HepG2 (cell line): ENCODE measurements around the gene RERE. TPM values are rescaled to one million over a fixed set of nuclear protein-coding genes. Genes with fewer than 3 reads are reported as not detected.

ENCODE experiments used
- AKNA ChIP-seq: sonication (generic); formaldehyde crosslinking; IDR thresholded peaks from 2 replicates; pipeline ENCODE4 v1.4.0; 2020; ENCODE audit warnings: missing genetic modification reagents, borderline replicate concordance
- GLMP ChIP-seq: sonication (generic); formaldehyde crosslinking; IDR thresholded peaks from 2 replicates; pipeline ENCODE4 v1.9.0; 2021; ENCODE audit warnings: missing genetic modification reagents, mild to moderate bottlenecking, borderline replicate concordance
- MAF1 ChIP-seq: sonication (generic); formaldehyde crosslinking; IDR thresholded peaks from 2 replicates; pipeline ENCODE4 v1.5.0; 2020; ENCODE audit warnings: missing genetic modification reagents, borderline replicate concordance
- SSRP1 ChIP-seq: IDR thresholded peaks from 2 replicates; pipeline ENCODE4 v1.6.1; 2016; ENCODE audit warnings: control low read depth
- TRIM24 ChIP-seq: sonication (generic); formaldehyde crosslinking; IDR thresholded peaks from 2 replicates; pipeline ENCODE4 v1.8.0; 2022; ENCODE audit warnings: mild to moderate bottlenecking, missing genetic modification reagents
- ZNF280B ChIP-seq: sonication (generic); formaldehyde crosslinking; IDR thresholded peaks from 2 replicates; pipeline ENCODE4 v1.5.0; 2020; ENCODE audit warnings: missing genetic modification reagents, mild to moderate bottlenecking, borderline replicate concordance
- ZNF749 ChIP-seq: sonication (generic); formaldehyde crosslinking; IDR thresholded peaks from 2 replicates; pipeline ENCODE4 v1.8.0; 2022; ENCODE audit warnings: mild to moderate bottlenecking, missing genetic modification reagents, moderate library complexity, borderline replicate concordance
- polyA plus RNA-seq, 8 experiments: library from polyadenylated mRNA; depleted of rRNA in 3 of 8; stranded (reverse) in 7 of 8; unstranded in 1 of 8; fragments of >200 nt; fragmentation: Illumina TruSeq in 4 of 8; extraction: Trizol in 4 of 8; gene quantifications; 2 replicates each; pipeline versions ENCODE4 v1.2.1 to v1.2.3, GENCODE V29; 2011 to 2016; ENCODE audit warnings: low read depth in 4 of 8, missing spikeins in 1 of 8, mixed read lengths in 1 of 8; ENCODE audit not compliant: insufficient read depth in 1 of 8
- total RNA-seq, 5 experiments: library from RNA; depleted of rRNA; stranded (reverse); fragments of >200 nt; fragmentation: Illumina TruSeq; extraction: Trizol; gene quantifications; 2 replicates each; pipeline ENCODE4 v1.2.3, GENCODE V29; 2016; ENCODE audit warnings: low read depth in 1 of 5

RERE gene
- total and polyA plus RNA-seq, 2 of the 13 experiments (the other 11 are each of a cell fraction or from before 2014, with no cell fraction given), result 18.3 to 21.9 TPM

- TF ChIP-seq ZNF280B (CRISPR knock-in tag) (no peak), SSRP1 (CRISPR knock-in tag) (no peak), GLMP (CRISPR knock-in tag) (no peak), ZNF749 (CRISPR knock-in tag) (no peak), TRIM24 (CRISPR knock-in tag) (no peak), MAF1 (CRISPR knock-in tag) (no peak), AKNA (CRISPR knock-in tag) (no peak)
Measured at GRCh38 chr1:8681911-8682310, 135.5 kb downstream of the RERE start (continued).
